ENCODE results near the gene TMBIM6.

- TF ChIP-seq CTCF (IDR thresholded peaks at IDR 0.05; ENCODE audit: low read length): no peak
- TF ChIP-seq EZH2 (optimal IDR thresholded peaks at IDR 0.05; ENCODE audit: low read depth, low read length): no peak
- no peak for TF ChIP-seq EZH2phosphoT487 (IDR thresholded peaks at IDR 0.05; ENCODE audit: low read length)
Observed at GRCh38 chr12:49767333-49767732, 26.0 kb downstream of the TMBIM6 start.
